CD4-positive, alpha-beta memory T cell (primary cell): Measurements from ENCODE around the gene WDR35. TPM values are rescaled to one million over a fixed set of nuclear protein-coding genes. Genes with fewer than 3 reads are reported as not detected.

Source experiments
- CTCF ChIA-PET: fragments of 350-600 bp; sonication (Branson Sonifier 250); formaldehyde crosslinking; loops from one replicate; lab custom pipeline; 2021; ENCODE audit warnings: inconsistent platforms; ENCODE audit not compliant: partially characterized antibody; lab: Charles Lee
- POLR2A ChIA-PET: fragments of 350-600 bp; sonication (Branson Sonifier 250); formaldehyde crosslinking; loops from one replicate; lab custom pipeline; 2021; ENCODE audit not compliant: partially characterized antibody; lab: Charles Lee
- DNase-seq, 5 donors: peaks; one replicate each; pipeline versions ENCODE4 v3.0.0 to v3.0.0-alpha.2; 2020 to 2022; ENCODE audit warnings: mixed read lengths in 1 of 5
- H3K27ac ChIP-seq: one replicate; pipeline ENCODE4 v1.7.0; 2013; ENCODE audit warnings: low read depth, low read length
- H3K27me3 ChIP-seq: 2 replicates; pipeline ENCODE4 v1.7.0; 2013; ENCODE audit warnings: mild to moderate bottlenecking, low read length, moderate library complexity; ENCODE audit not compliant: insufficient read depth
- H3K36me3 ChIP-seq: 2 replicates; pipeline ENCODE4 v1.7.0; 2013; ENCODE audit warnings: mild to moderate bottlenecking, low read length, moderate library complexity; ENCODE audit not compliant: insufficient read depth
- H3K4me1 ChIP-seq: 2 replicates; pipeline ENCODE4 v1.7.0; 2013; ENCODE audit warnings: mild to moderate bottlenecking, low read length, moderate library complexity; ENCODE audit not compliant: insufficient read depth
- H3K4me3 ChIP-seq, 2 donors: one replicate each; pipeline ENCODE4 v1.7.0; 2013; ENCODE audit warnings: low read length in 2 of 2, mild to moderate bottlenecking in 1 of 2
- H3K9me3 ChIP-seq, 2 donors: one replicate each; pipeline ENCODE4 v1.7.0; 2013; ENCODE audit warnings: low read length in 2 of 2, control low read depth in 1 of 2; ENCODE audit not compliant: control insufficient read depth in 1 of 2
- H3K27ac Mint-ChIP-seq, 7 donors: one replicate each; pipeline ENCODE4 v1.8.0; 2020 to 2021; ENCODE audit warnings: mixed read lengths in 7 of 7, mild to moderate bottlenecking in 6 of 7, inconsistent platforms in 3 of 7, moderate library complexity in 3 of 7
- H3K27me3 Mint-ChIP-seq, 2 donors: one replicate each; pipeline ENCODE4 v1.8.0; 2020 to 2021; ENCODE audit warnings: mixed read lengths in 2 of 2
- H3K36me3 Mint-ChIP-seq, 2 donors: one replicate each; pipeline ENCODE4 v1.8.0; 2020 to 2021; ENCODE audit warnings: mixed read lengths in 2 of 2, inconsistent platforms in 1 of 2, mild to moderate bottlenecking in 1 of 2
- H3K4me1 Mint-ChIP-seq, 4 donors: one replicate each; pipeline ENCODE4 v1.8.0; 2020 to 2021; ENCODE audit warnings: mixed read lengths in 4 of 4, mild to moderate bottlenecking in 1 of 4
- H3K4me3 Mint-ChIP-seq, 8 donors: one replicate each; pipeline ENCODE4 v1.8.0; 2020 to 2021; ENCODE audit warnings: mixed read lengths in 8 of 8, mild to moderate bottlenecking in 7 of 8, moderate library complexity in 6 of 8, inconsistent platforms in 3 of 8
- H3K9me3 Mint-ChIP-seq, 8 donors: one replicate each; pipeline ENCODE4 v1.8.0; 2020 to 2021; ENCODE audit warnings: mixed read lengths in 8 of 8, mild to moderate bottlenecking in 5 of 8, inconsistent platforms in 3 of 8, moderate library complexity in 1 of 8
- intact Hi-C: fragments of 100-400 bp; cut with micrococcal nuclease; formaldehyde crosslinking; loops from one replicate; pipeline ENCODE4 v1.15.1; 2023
- polyA plus RNA-seq, 2 donors: library from polyadenylated mRNA; unstranded; fragments of 300-500 nt; fragmentation: Illumina TruSeq; gene quantifications; one replicate each; pipeline ENCODE4 v1.2.3, GENCODE V29; 2021
- total RNA-seq, 2 experiments: library from RNA; stranded (reverse); gene quantifications; one replicate each; pipeline ENCODE4 v1.2.3, GENCODE V29; 2021

WDR35 gene
- total and polyA plus RNA-seq, 4 experiments from 2014 or later, result 2.3 to 5.7 (median 4.0) TPM

DNA sequence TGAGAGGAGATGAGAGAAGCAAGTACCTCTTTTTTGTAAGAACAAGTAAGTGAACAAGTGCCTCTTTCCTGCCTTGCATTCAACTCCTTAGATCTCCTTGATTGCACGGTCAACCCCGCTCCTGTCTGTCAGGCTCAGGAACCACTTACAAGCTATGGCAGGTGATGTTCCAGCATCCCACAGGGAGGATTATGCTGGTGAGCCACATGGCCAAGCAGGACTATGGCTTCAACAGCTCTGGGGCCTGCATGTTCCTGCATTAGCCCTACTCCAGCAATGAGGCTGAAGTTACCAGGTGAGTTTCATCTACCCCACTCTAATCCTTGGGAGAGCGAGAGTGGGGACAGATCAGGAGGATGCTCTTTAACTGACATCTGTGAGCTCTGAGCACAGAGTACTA, 117.6 kb downstream of the WDR35 start:
- no peak for DNase-seq
- CTCF ChIA-PET, result interaction anchor here (1.4 to 2.0 kb wide), 3 partner anchors 8 to 28 kb away, joined by 4 to 10 read pairs (median 6); no protein-coding TSS in a partner anchor
- H3K27ac ChIP-seq, result no peak overlapping the region
- H3K4me3 Mint-ChIP-seq, result no peak overlapping the region
- H3K4me1 Mint-ChIP-seq, result peaks cover 14 to 35% (median 27%) of the 10 kb centered on the region in 4 donors
- no peaks in the 10 kb centered on the region for H3K27me3 Mint-ChIP-seq
- no peak overlapping the region for H3K4me3 ChIP-seq
- no peaks in the 10 kb centered on the region for H3K9me3 ChIP-seq
- intact Hi-C loops, result no loop called here
- H3K4me1 ChIP-seq, result peaks cover 20% of the 10 kb centered on the region
- peak overlapping the region in 2 of 7 donors; percentile 25 to 28 for H3K27ac Mint-ChIP-seq
- H3K36me3 ChIP-seq, result peaks cover 15% of the 10 kb centered on the region
- H3K36me3 Mint-ChIP-seq, result peaks cover 23 to 32% of the 10 kb centered on the region in 2 donors
- POLR2A ChIA-PET, result interaction anchor here (1.0 to 1.6 kb wide), 3 partner anchors 28 to 1312 kb away, joined by 3 to 5 read pairs (median 4); partner anchors contain the start of gene RDH14
- H3K9me3 Mint-ChIP-seq, result no peaks in the 10 kb centered on the region
- H3K27me3 ChIP-seq, result no peaks in the 10 kb centered on the region

DNA sequence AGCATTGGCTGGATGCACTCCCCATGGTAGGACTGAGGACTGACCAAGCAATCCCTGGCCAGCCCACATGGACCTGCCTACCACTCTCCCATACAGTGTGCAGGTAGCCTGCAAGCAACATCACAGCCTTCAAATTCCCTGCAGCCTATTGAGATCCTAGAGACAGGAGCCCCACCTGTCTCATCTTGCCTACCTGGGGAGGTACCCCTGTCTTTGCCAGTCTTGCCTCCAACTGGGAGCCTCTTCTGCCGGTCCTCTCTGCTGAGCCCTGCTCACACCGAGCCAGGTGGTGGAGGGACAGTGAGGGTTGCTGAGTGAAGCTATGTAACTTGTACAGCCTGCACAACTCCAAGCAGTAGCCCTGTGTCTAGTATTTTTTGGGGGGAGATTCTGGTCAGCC, 118.1 kb downstream of the WDR35 start:
- H3K27me3 Mint-ChIP-seq, result no peaks in the 10 kb centered on the region
- Histone ChIP-seq H3K4me1 (peaks cover 20% of the 10 kb centered on the region), H3K9me3 (no peaks in the 10 kb centered on the region), H3K4me3 (no peak overlapping the region), H3K27me3 (no peaks in the 10 kb centered on the region), H3K36me3 (peaks cover 15% of the 10 kb centered on the region), H3K27ac (no peak overlapping the region)
- peaks cover 22 to 32% of the 10 kb centered on the region in 2 donors for H3K36me3 Mint-ChIP-seq
- H3K4me1 Mint-ChIP-seq, result peaks cover 14 to 35% (median 27%) of the 10 kb centered on the region in 4 donors
- intact Hi-C loops, result no loop called here
- H3K4me3 Mint-ChIP-seq, result no peak overlapping the region
- no peaks in the 10 kb centered on the region for H3K9me3 Mint-ChIP-seq
- ChIA-PET CTCF (interaction anchor here (2.0 kb wide), 1 partner anchor 10 kb away, joined by 10 read pairs; no protein-coding TSS in a partner anchor), POLR2A (interaction anchor here (1.3 to 1.6 kb wide), 3 partner anchors 28 to 1312 kb away, joined by 4 to 5 read pairs (median 4); partner anchors contain the start of genes RDH14 and TTC32)
- no peak for DNase-seq
- H3K27ac Mint-ChIP-seq, result peak overlapping the region in 3 of 7 donors; percentile 24 to 28 (median 25)

DNA sequence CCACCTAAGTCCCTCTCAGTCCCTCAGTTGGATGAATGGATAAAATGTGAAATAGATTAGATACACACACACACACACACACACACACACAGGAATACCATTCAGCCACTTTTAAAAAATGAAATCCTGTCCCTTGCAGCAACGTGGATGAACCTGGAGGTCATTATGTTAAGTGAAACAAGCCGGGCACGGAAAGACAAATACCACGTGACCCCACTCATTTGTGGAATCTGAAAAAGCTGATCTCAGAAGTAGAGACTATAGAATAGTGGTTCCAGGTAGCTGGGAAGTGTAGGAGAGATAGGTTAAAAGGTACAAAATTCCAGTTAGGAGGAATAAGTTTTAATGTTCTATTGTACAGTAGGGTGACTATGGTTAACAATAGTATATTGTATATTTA, 119.1 kb downstream of the WDR35 start:
- Mint-ChIP-seq H3K27me3 (no peaks in the 10 kb centered on the region), H3K36me3 (peaks cover 16 to 24% of the 10 kb centered on the region in 2 donors), H3K4me1 (peaks cover 14 to 35% (median 27%) of the 10 kb centered on the region in 4 donors), H3K9me3 (no peaks in the 10 kb centered on the region), H3K27ac (peak overlapping the region in 4 of 7 donors; percentile 2 to 97 (median 72)), H3K4me3 (peak overlapping the region in 1 of 8 donors; percentile 99)
- DNase-seq, result no peak
- Histone ChIP-seq H3K4me1 (peaks cover 20% of the 10 kb centered on the region), H3K4me3 (no peak overlapping the region), H3K27me3 (no peaks in the 10 kb centered on the region), H3K27ac (no peak overlapping the region), H3K36me3 (peaks cover 11% of the 10 kb centered on the region), H3K9me3 (no peaks in the 10 kb centered on the region)
- CTCF ChIA-PET, result no interaction called here
- intact Hi-C loops, result no loop called here
- POLR2A ChIA-PET, result interaction anchor here (1.3 kb wide), 1 partner anchor 31 kb away, joined by 4 read pairs; the partner anchor contains the start of gene TTC32

DNA sequence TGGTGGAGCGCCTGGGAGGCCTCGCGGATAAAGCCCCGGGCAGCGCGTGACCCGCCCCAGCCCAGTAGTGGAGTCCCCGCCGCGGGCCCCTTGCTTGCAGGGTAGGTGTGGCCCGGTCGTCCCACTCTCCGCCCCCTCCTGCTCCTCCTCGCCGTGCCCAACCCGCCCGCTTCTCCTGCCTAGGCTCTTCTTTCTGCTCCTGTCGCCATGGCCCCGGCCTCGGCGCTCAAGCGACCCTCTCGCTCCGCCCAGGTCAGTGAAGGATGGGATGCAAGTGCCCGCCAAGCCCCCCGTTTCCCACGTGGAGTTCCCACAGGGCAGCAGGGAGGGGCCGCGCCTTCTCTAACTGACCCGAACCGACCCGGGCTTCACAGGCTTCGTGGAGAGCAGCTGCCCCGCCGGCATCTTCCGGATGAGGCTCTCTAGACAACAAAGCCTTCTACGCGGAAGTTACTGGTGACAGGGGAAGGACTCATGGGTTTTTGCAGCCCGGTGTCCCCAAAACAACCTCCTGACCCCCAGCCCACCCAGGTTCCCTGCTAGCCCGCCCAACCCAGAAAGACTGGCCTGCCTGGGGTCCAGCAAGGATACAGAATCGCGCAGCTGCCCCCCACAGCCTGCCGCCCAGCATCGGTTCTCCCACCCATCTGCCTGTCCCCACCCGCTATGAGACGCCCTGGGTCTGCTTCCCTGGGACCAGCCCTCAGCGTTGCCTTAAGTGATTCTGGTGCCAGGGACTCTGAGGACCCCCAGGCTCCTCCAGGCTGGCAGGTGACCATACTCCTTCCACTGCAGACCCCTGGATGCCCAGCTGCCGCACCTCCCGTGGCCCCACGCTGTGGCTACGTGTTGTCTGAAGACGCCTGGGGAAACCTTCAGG, 121.0 kb downstream of the WDR35 start:
- intact Hi-C loops, result loop anchor here (1.0 to 10.0 kb wide), 4 partner anchors 32 to 1309 kb away; partner anchors contain the start of genes LAPTM4A, RDH14 and TTC32
- Mint-ChIP-seq H3K27me3 (no peaks in the 10 kb centered on the region), H3K36me3 (peaks cover 12 to 16% of the 10 kb centered on the region in 2 donors), H3K27ac (peak overlapping the region; percentile 87 to 97 (median 96)), H3K9me3 (no peaks in the 10 kb centered on the region), H3K4me3 (peak overlapping the region; percentile 94 to 99 (median 94)), H3K4me1 (peaks cover 14 to 35% (median 27%) of the 10 kb centered on the region in 4 donors)
- H3K27ac ChIP-seq, result peak overlapping the region; percentile 35
- no peaks in the 10 kb centered on the region for H3K27me3 ChIP-seq
- peaks cover 6% of the 10 kb centered on the region for H3K36me3 ChIP-seq
- peaks cover 20% of the 10 kb centered on the region for H3K4me1 ChIP-seq
- H3K9me3 ChIP-seq, result no peaks in the 10 kb centered on the region
- peak; percentile 66 to 71 (median 68) for DNase-seq
- H3K4me3 ChIP-seq, result peak overlapping the region; percentile 25 to 62
- CTCF ChIA-PET, result interaction anchor here (1.5 kb wide), 1 partner anchor 1348 kb away, joined by 3 read pairs; no protein-coding TSS in a partner anchor
- POLR2A ChIA-PET, result interaction anchor here (0.6 to 2.6 kb wide), 11 partner anchors 23 to 1311 kb away, joined by 3 to 34 read pairs (median 4); partner anchors contain the start of genes LAPTM4A, OSR1, RDH14 and TTC32

DNA sequence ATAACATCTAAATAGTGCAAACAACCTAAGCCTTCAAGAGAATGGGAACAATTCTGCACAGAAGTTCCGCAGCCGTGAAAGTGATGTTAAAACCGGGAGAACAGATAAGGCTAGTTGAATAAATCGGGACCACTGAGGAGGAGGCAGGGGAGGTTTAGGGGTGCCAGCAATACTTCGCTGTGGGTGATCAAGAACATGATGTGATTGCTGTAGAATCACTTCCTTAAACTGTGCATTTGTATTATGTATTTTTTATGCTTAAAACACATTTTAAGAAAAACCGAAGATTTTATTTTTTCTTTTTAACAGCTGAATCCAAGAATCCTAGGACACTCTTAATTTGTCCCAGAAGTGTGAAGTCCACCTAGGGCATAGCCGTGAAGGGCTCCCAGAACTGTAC, 121.7 kb downstream of the WDR35 start:
- Mint-ChIP-seq H3K9me3 (no peaks in the 10 kb centered on the region), H3K4me3 (peak overlapping the region; percentile 94 to 99 (median 94)), H3K27me3 (no peaks in the 10 kb centered on the region), H3K36me3 (peaks cover 12 to 16% of the 10 kb centered on the region in 2 donors), H3K27ac (peak overlapping the region; percentile 26 to 97 (median 70)), H3K4me1 (peaks cover 14 to 36% (median 27%) of the 10 kb centered on the region in 4 donors)
- no peak for DNase-seq
- Histone ChIP-seq H3K36me3 (peaks cover 5% of the 10 kb centered on the region), H3K9me3 (no peaks in the 10 kb centered on the region), H3K4me1 (peaks cover 25% of the 10 kb centered on the region), H3K27ac (peak overlapping the region; percentile 35), H3K4me3 (peak overlapping the region; percentile 25 to 62), H3K27me3 (no peaks in the 10 kb centered on the region)
- CTCF ChIA-PET, result interaction anchor here (1.5 kb wide), 1 partner anchor 1347 kb away, joined by 3 read pairs; no protein-coding TSS in a partner anchor
- POLR2A ChIA-PET, result interaction anchor here (0.6 to 2.6 kb wide), 7 partner anchors 32 to 1343 kb away, joined by 3 to 34 read pairs (median 6); partner anchors contain the start of genes LAPTM4A, RDH14 and TTC32
- intact Hi-C loops, result loop anchor here (1.0 to 10.0 kb wide), 4 partner anchors 33 to 1308 kb away; partner anchors contain the start of genes LAPTM4A, RDH14 and TTC32

DNA sequence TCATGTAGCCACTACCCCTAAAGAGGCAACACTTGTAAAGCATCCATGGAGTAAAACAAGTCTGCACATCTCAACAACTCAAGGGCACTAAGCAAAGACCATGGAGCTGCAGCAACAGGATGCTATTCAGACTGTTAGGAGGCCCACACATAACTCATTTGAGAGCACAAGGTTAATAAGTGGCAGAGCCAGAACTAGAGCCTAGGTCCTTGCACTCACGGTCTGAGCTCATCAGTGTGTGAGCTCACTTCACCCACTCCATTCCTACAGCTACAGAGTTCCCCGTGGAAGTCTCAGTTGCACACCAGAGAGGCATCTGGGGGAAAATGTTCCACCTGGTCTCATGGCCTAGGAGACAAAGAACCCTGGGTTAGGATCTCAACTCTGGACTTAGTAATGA, 123.1 kb downstream of the WDR35 start:
- H3K27ac ChIP-seq, result no peak overlapping the region
- peaks cover 0 to 5% of the 10 kb centered on the region in 2 donors for H3K27me3 Mint-ChIP-seq
- no peaks in the 10 kb centered on the region for H3K36me3 ChIP-seq
- H3K9me3 Mint-ChIP-seq, result no peaks in the 10 kb centered on the region
- H3K4me3 Mint-ChIP-seq, result no peak overlapping the region
- DNase-seq, result no peak
- ChIA-PET POLR2A (no interaction called here), CTCF (interaction anchor here (0.8 to 7.5 kb wide), 3 partner anchors 516 to 1478 kb away, joined by 3 to 151 read pairs (median 4); no protein-coding TSS in a partner anchor)
- H3K9me3 ChIP-seq, result no peaks in the 10 kb centered on the region
- no peaks in the 10 kb centered on the region for H3K27me3 ChIP-seq
- intact Hi-C loops, result loop anchor here (10.0 kb wide), 1 partner anchor 188 kb away; the partner anchor contains the start of gene LAPTM4A
- H3K4me1 ChIP-seq, result peaks cover 26% of the 10 kb centered on the region
- H3K4me3 ChIP-seq, result no peak overlapping the region
- H3K36me3 Mint-ChIP-seq, result peaks cover 6 to 11% of the 10 kb centered on the region in 2 donors
- H3K4me1 Mint-ChIP-seq, result peaks cover 10 to 41% (median 26%) of the 10 kb centered on the region in 4 donors
- no peak overlapping the region for H3K27ac Mint-ChIP-seq
